Measurements from ENCODE around the gene YIF1A. TPM values are rescaled to one million over a fixed set of nuclear protein-coding genes. Genes with fewer than 3 reads are reported as not detected.

YIF1A gene
- total RNA-seq, 3 donors from 2014 or later = 56.8 to 61.4 (median 57.7) TPM

DNA sequence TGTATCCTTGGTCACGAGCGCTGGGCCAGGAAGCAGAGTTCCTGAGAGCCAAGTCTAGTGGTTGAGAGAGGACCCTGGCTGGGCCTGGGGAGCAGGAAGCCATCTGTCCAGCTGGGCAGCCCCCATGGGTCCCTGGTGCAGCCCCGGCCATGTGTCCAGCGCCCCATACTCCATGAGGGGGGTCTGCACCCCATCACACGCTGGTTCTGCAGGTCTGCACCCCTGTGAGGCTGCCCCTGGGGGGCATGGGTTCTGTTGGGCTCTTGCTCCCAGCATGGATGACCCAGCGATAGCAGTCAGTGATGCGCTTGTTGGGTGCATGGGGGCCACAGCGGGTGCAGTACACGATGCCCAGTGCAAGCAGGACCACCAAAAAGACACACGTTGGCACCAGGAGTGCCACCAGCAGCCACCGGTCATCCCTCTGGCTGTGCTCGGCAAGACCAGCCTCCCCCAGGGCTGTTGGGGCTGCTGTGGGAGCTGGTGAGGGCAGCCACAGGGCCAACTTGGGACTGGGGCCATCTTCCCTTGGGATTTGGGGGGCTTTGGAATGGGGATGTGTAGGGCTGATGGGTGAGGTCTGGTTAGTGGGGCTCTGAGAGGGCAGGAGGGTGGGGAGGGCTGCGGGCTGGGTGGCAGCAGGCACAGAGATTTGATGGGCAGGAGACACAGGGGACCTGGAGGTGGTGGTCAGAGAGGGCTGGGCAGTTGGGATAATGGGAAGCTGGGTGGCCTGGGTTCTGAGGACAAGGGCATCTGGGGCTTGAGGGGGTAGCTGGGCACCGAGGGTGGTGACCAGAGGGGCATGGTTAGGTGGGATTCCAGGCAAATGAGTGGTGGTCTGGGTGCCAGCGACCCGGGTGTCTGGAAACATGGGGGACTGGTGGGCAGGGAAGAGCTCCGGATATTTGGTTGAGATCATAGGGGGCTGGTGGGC, 25.9 kb upstream of the YIF1A start:
- H3K27me3 ChIP-seq = peaks cover 3% of the 10 kb centered on the region in 2 donors
- intact Hi-C loops (cut with DNase I; ENCODE audit: low total_unique reads) = no loop called here
- peak overlapping the region; percentile 30 to 95 for H3K27ac ChIP-seq
- TF ChIP-seq, protein P1, sequence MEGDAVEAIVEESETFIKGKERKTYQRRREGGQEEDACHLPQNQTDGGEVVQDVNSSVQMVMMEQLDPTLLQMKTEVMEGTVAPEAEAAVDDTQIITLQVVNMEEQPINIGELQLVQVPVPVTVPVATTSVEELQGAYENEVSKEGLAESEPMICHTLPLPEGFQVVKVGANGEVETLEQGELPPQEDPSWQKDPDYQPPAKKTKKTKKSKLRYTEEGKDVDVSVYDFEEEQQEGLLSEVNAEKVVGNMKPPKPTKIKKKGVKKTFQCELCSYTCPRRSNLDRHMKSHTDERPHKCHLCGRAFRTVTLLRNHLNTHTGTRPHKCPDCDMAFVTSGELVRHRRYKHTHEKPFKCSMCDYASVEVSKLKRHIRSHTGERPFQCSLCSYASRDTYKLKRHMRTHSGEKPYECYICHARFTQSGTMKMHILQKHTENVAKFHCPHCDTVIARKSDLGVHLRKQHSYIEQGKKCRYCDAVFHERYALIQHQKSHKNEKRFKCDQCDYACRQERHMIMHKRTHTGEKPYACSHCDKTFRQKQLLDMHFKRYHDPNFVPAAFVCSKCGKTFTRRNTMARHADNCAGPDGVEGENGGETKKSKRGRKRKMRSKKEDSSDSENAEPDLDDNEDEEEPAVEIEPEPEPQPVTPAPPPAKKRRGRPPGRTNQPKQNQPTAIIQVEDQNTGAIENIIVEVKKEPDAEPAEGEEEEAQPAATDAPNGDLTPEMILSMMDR (IDR thresholded peaks at IDR 0.05) = no peak
- no peak for TF ChIP-seq POLR2A (IDR thresholded peaks at IDR 0.05)
- no peak for TF ChIP-seq POLR2AphosphoS5 (IDR thresholded peaks at IDR 0.05)
- peaks cover 13 to 14% of the 10 kb centered on the region in 2 donors for H3K4me1 ChIP-seq
- no peaks in the 10 kb centered on the region for H3K9me3 ChIP-seq
- peak overlapping the region; percentile 53 to 77 (median 64) for H3K4me3 ChIP-seq
- no peaks in the 10 kb centered on the region for H3K36me3 ChIP-seq
- DNase-seq (ENCODE audit: low spot score in 2 of 2) = no peak

DNA sequence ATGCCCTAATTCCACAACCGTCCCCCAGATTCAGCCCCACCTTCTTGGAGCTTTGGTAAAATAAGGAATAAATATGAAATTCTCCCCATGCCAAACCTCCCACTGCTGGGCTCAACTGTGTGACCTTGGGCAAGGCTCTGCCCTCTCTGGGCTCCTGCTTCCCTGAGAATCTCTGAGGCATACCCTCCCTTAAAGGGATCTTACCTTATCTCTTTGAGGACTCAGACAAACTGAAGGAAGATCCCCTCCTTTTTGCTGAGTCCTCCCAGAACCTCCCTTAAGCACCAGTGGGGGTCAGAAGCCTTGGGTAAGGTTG, 25.2 kb upstream of the YIF1A start:
- no peak for DNase-seq (ENCODE audit: low spot score in 2 of 2)
- H3K4me3 ChIP-seq = peak overlapping the region; percentile 53 to 77 (median 64)
- H3K4me1 ChIP-seq = peaks cover 13 to 14% of the 10 kb centered on the region in 2 donors
- peak overlapping the region; percentile 83 to 95 for H3K27ac ChIP-seq
- H3K36me3 ChIP-seq = no peaks in the 10 kb centered on the region
- H3K9me3 ChIP-seq = no peaks in the 10 kb centered on the region
- H3K27me3 ChIP-seq = peaks cover 3% of the 10 kb centered on the region in 2 donors
- TF ChIP-seq, protein P1 (IDR thresholded peaks at IDR 0.05) = no peak
- TF ChIP-seq POLR2A (IDR thresholded peaks at IDR 0.05) = no peak
- no peak for TF ChIP-seq POLR2AphosphoS5 (IDR thresholded peaks at IDR 0.05)
- intact Hi-C loops (cut with DNase I; ENCODE audit: low total_unique reads) = no loop called here

DNA sequence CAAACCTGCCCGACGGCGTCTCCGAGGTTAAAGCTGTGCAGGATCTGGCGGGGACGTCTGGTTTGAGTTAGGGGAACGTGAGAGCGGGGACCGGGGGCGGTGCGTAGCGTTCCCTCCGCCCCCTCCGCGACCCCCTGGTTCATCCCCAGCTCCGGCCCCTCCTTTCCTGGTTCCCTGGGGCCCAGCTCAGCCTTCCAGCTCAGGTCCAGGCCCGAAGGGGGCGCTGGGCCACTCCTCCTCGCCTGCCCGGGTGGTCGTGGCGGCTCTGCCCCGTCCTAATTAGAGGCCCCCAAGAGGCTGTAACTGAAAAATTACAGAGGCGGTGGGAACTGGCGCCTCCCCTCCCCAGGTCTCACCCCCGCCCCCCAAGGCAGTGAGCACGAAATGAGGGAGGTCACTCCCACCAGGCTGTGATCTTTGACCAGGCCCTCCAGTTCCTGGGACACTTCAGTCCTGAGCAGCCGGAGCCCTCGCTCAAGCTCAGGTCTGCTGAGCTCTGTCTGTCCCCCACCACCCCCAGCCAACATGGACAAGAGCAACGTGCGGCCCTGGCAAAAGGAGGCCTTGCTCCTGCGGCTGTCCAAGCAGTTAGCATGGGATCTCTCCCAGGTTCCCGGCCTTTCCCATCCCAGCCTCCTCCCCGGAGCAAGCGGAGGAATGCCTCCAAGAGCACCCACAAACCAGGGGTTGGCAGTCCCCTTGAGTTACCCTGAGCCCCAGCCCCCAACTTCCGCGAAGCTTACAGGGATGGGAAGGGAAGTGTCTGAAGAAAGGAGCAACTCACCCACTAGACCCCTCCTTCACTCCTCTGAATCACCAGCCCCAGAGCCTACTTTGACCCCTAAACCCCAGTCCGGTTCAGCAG, 24.6 kb upstream of the YIF1A start:
- TF ChIP-seq POLR2A (IDR thresholded peaks at IDR 0.05) (no peak), POLR2AphosphoS5 (IDR thresholded peaks at IDR 0.05) (no peak)
- TF ChIP-seq, protein P1 (IDR thresholded peaks at IDR 0.05) = no peak
- H3K36me3 ChIP-seq = no peaks in the 10 kb centered on the region
- H3K4me1 ChIP-seq = peaks cover 10 to 13% of the 10 kb centered on the region in 2 donors
- H3K4me3 ChIP-seq = peak overlapping the region; percentile 53 to 77 (median 64)
- DNase-seq (ENCODE audit: low spot score in 2 of 2) = no peak
- intact Hi-C loops (cut with DNase I; ENCODE audit: low total_unique reads) = no loop called here
- H3K27ac ChIP-seq = peak overlapping the region; percentile 83 to 95
- H3K27me3 ChIP-seq = peaks cover 3% of the 10 kb centered on the region in 2 donors
- no peaks in the 10 kb centered on the region for H3K9me3 ChIP-seq

DNA sequence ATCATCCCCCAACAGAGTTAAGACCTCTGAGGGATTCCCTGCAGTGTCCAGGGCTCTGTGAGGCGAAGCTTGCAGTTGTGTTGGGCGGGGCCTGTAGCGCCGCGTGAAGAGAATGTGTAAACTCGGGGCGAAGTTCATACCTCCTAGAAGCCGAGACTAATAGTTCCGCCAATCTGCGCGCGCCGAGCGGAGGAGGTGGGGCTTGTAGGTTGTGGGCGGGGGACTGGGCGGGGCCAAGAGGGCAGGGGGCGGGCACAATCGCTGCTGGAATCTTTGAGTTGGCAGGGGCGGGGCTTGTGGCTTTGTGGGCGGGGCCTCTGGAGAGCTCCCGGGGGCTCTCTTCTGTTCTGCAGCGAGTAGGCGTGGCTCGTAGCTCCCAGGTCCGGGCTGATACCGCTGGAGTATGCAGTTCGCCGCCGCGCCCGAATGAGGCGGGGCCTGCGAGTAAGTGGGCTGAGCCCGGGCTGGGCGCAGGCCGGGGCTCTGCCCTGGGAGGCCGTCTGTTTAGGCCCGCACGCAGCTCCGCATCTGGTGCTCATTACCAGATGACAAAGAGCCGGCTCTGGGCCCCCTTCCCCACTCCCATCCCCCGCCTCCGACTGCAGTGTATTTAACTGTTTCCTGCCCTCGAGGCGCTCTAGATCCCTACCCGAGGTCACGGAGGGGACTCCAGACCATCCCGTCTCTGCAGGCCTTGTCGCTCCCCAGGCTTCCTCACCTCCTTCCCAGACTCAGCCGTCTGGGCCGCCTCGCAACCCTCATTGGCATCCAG, 23.8 kb upstream of the YIF1A start:
- intact Hi-C loops (cut with DNase I; ENCODE audit: low total_unique reads) = no loop called here
- Histone ChIP-seq H3K27ac (peak overlapping the region; percentile 83 to 95), H3K36me3 (no peaks in the 10 kb centered on the region), H3K4me1 (peaks cover 3 to 10% of the 10 kb centered on the region in 2 donors), H3K9me3 (no peaks in the 10 kb centered on the region), H3K4me3 (peak overlapping the region; percentile 53 to 77 (median 64)), H3K27me3 (peaks cover 3% of the 10 kb centered on the region in 2 donors)
- peak; percentile 94 to 97 for DNase-seq (ENCODE audit: low spot score in 2 of 2)
- TF ChIP-seq, protein P1 (IDR thresholded peaks at IDR 0.05) = no peak
- peak in 1 of 3 donors; percentile 43 for TF ChIP-seq POLR2AphosphoS5 (IDR thresholded peaks at IDR 0.05)
